HCT116 (cell line): Measurements from ENCODE around the gene DCTD.

Experiments used
- EZH2 ChIP-seq: fragments of 200-600 bp; sonication (generic); IDR thresholded peaks from 2 replicates; pipeline ENCODE4 v1.6.1; 2017; ENCODE audit warnings: antibody characterized with exemption, mixed run types
- JUND ChIP-seq: IDR thresholded peaks from 2 replicates; pipeline ENCODE4 v1.6.1; 2012
- POLR2AphosphoS5 ChIP-seq: IDR thresholded peaks from 2 replicates; pipeline ENCODE4 v1.6.1; 2011; ENCODE audit warnings: mild to moderate bottlenecking, low read depth, low read length, moderate library complexity
- RAD21 ChIP-seq: IDR thresholded peaks from 2 replicates; pipeline ENCODE4 v1.6.1; 2012; ENCODE audit warnings: low read depth, mild to moderate bottlenecking
- TCF7L2 ChIP-seq: IDR thresholded peaks from 2 replicates; pipeline ENCODE4 v1.7.0; 2011; ENCODE audit warnings: borderline replicate concordance, inconsistent platforms; ENCODE audit not compliant: insufficient read depth, insufficient read length; ENCODE audit errors: extremely low read depth
- TF ChIP-seq, protein P1 (sequence below): IDR thresholded peaks from 2 replicates; pipeline ENCODE4 v1.6.1; 2012; ENCODE audit warnings: low read depth

DNA sequence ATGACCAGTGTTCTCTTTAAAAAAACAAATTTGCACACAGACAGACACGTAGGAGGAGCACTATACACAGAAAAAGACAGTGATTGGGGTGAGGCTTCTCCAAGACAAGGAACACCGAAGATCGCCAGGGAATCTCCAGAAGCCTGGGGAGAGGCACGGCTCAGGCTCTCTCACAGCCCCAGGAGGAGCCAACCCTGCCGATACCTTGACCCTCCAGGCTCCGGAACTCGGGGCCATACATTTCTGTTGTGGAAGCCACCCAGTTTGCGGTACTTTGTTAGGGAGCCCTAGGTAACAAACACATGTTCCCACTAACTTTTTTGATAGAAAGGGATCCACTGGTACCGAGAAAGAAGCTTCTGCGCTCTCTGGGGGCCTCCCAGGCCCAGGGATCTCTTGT lies 55.8 kb downstream of the DCTD start:
- TF ChIP-seq, protein P1, sequence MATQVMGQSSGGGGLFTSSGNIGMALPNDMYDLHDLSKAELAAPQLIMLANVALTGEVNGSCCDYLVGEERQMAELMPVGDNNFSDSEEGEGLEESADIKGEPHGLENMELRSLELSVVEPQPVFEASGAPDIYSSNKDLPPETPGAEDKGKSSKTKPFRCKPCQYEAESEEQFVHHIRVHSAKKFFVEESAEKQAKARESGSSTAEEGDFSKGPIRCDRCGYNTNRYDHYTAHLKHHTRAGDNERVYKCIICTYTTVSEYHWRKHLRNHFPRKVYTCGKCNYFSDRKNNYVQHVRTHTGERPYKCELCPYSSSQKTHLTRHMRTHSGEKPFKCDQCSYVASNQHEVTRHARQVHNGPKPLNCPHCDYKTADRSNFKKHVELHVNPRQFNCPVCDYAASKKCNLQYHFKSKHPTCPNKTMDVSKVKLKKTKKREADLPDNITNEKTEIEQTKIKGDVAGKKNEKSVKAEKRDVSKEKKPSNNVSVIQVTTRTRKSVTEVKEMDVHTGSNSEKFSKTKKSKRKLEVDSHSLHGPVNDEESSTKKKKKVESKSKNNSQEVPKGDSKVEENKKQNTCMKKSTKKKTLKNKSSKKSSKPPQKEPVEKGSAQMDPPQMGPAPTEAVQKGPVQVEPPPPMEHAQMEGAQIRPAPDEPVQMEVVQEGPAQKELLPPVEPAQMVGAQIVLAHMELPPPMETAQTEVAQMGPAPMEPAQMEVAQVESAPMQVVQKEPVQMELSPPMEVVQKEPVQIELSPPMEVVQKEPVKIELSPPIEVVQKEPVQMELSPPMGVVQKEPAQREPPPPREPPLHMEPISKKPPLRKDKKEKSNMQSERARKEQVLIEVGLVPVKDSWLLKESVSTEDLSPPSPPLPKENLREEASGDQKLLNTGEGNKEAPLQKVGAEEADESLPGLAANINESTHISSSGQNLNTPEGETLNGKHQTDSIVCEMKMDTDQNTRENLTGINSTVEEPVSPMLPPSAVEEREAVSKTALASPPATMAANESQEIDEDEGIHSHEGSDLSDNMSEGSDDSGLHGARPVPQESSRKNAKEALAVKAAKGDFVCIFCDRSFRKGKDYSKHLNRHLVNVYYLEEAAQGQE = no peak
- TF ChIP-seq POLR2AphosphoS5 = no peak
- TF ChIP-seq TCF7L2 = no peak
- no peak for TF ChIP-seq RAD21
- TF ChIP-seq JUND = no peak
- no peak for TF ChIP-seq EZH2
